Esophagus (tissue), 2 donors: Measurements from ENCODE around the gene VWA5B1. TPM values are rescaled to one million over a fixed set of nuclear protein-coding genes. Genes with fewer than 3 reads are reported as not detected.

Experiments
- H3K27ac ChIP-seq, 2 donors: one replicate each; pipeline ENCODE4 v1.5.1; 2013; ENCODE audit warnings: low read depth in 2 of 2, mild to moderate bottlenecking in 2 of 2, inconsistent platforms in 1 of 2, low read length in 1 of 2, moderate library complexity in 1 of 2
- H3K27me3 ChIP-seq, 2 donors: one replicate each; pipeline ENCODE4 v1.6.1; 2013; ENCODE audit warnings: low read length in 2 of 2, control low read depth in 1 of 2, mild to moderate bottlenecking in 1 of 2; ENCODE audit not compliant: insufficient read depth in 2 of 2, control insufficient read depth in 1 of 2
- H3K36me3 ChIP-seq, 2 donors: one replicate each; pipeline ENCODE4 v1.6.1; 2013; ENCODE audit warnings: low read length in 1 of 2; ENCODE audit not compliant: control insufficient read depth in 2 of 2, insufficient read depth in 2 of 2
- H3K4me1 ChIP-seq, 2 donors: one replicate each; pipeline ENCODE4 v1.6.1; 2013; ENCODE audit warnings: low read length in 1 of 2; ENCODE audit not compliant: control insufficient read depth in 2 of 2, insufficient read depth in 2 of 2
- H3K4me3 ChIP-seq, 2 donors: one replicate each; pipeline ENCODE4 v1.5.1; 2013; ENCODE audit warnings: low read length in 2 of 2, mild to moderate bottlenecking in 2 of 2, low read depth in 1 of 2, moderate library complexity in 1 of 2
- H3K9me3 ChIP-seq, 2 donors: one replicate each; pipeline ENCODE4 v1.6.1; 2013; ENCODE audit warnings: mild to moderate bottlenecking in 2 of 2, low read depth in 1 of 2, low read length in 1 of 2, moderate library complexity in 1 of 2; ENCODE audit not compliant: control insufficient read depth in 2 of 2, insufficient read depth in 1 of 2
- WGBS, 2 donors: extraction: QIAGEN DNeasy Blood & Tissue Kit; methylation state at CpG; one replicate each; pipeline ENCODE4 v1.1.7; 2013; 5-methylcytosine and 5-hydroxymethylcytosine counted together
- polyA plus RNA-seq, 2 donors: library from polyadenylated mRNA; stranded (reverse); fragments of 200-250 nt; gene quantifications; one replicate each; pipeline ENCODE4 v1.2.3, GENCODE V29; 2013
- donor health status: healthy with polysubstance abuse.
- donor health status: Bipolar disorder and iron deficiency.

VWA5B1 gene
- polyA plus RNA-seq, 2 donors, result not detected

GRCh38 chr1:20367626-20368025, 77.0 kb downstream of the VWA5B1 start:
- H3K4me3 ChIP-seq, result no peak overlapping the region
- peaks cover 0 to 14% of the 10 kb centered on the region in 2 donors for H3K27me3 ChIP-seq
- peaks cover 5% of the 10 kb centered on the region in 2 donors for H3K4me1 ChIP-seq
- WGBS, 2 donors, result 47 to 55% methylated on average over 10 of the region's 10 CpGs
- H3K36me3 ChIP-seq, result no peaks in the 10 kb centered on the region
- no peaks in the 10 kb centered on the region for H3K9me3 ChIP-seq
- H3K27ac ChIP-seq, result no peak overlapping the region

- H3K27me3 ChIP-seq, result peaks cover 0 to 9% of the 10 kb centered on the region in 2 donors
- H3K27ac ChIP-seq, result no peak overlapping the region
- H3K4me1 ChIP-seq, result peaks cover 5% of the 10 kb centered on the region in 2 donors
- 81 to 83% methylated on average over 7 of the region's 7 CpGs for WGBS, 2 donors
- H3K9me3 ChIP-seq, result no peaks in the 10 kb centered on the region
- H3K36me3 ChIP-seq, result no peaks in the 10 kb centered on the region
- H3K4me3 ChIP-seq, result no peak overlapping the region
Observed at GRCh38 chr1:20368866-20369470, 78.3 kb downstream of the VWA5B1 start.

- Histone ChIP-seq H3K4me1 (peaks cover 4 to 7% of the 10 kb centered on the region in 2 donors), H3K27ac (no peak overlapping the region), H3K4me3 (no peak overlapping the region), H3K27me3 (peaks cover 0 to 9% of the 10 kb centered on the region in 2 donors), H3K36me3 (no peaks in the 10 kb centered on the region), H3K9me3 (no peaks in the 10 kb centered on the region)
- 56 to 61% methylated on average over 8 of the region's 8 CpGs for whole genome bisulfite sequencing, 2 donors
Observed at GRCh38 chr1:20370698-20371097, 80.0 kb downstream of the VWA5B1 start.

GRCh38 chr1:20371411-20371810, 80.7 kb downstream of the VWA5B1 start:
- H3K27me3 ChIP-seq, result peaks cover 0 to 5% of the 10 kb centered on the region in 2 donors
- no peak overlapping the region for H3K27ac ChIP-seq
- no peaks in the 10 kb centered on the region for H3K9me3 ChIP-seq
- H3K4me1 ChIP-seq, result peaks cover 0 to 3% of the 10 kb centered on the region in 2 donors
- H3K36me3 ChIP-seq, result no peaks in the 10 kb centered on the region
- WGBS, 2 donors, result 25 to 39% methylated on average over 6 of the region's 6 CpGs
- H3K4me3 ChIP-seq, result no peak overlapping the region

DNA sequence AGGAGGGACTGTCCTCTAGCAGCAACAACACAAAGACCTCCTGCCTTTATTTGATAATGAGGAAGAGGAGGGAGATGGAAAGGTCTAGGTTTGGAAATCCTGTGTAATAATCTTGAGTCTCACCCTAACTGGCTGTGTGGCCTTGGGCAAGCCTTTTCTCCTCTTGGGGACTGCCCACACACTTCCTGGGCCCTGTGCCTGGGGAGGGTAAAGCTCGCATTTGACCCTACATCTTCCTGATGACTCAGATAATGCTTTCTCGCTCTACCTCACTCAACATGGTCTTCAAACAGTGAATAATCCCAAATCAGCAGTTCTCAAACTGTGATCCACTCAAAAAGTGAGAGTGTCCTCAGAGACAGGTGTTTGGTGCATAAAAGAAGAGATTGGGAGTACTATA, 81.2 kb downstream of the VWA5B1 start:
- H3K27me3 ChIP-seq, result no peaks in the 10 kb centered on the region
- WGBS, 2 donors, result 25 to 48% methylated on average over 2 of the region's 2 CpGs
- no peaks in the 10 kb centered on the region for H3K36me3 ChIP-seq

DNA sequence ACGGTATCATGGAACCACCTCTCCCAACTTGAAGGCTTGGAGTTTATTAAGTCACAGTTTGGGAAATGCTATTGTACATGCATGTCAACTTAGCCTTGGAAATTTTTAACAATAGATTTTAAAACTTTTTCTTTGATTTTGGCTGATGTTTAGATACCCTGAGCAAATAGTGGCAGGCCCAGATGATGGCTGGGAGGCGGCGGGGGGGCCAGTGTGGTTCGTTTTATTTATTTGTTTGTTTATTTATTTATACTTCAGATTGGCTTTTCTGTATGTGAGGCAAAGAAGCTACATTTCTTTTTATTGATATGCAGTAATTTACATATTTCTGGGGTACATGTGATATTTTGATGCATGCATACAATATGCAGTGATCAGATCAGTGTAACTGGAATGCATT, 82.0 kb downstream of the VWA5B1 start:
- WGBS, 2 donors, result 43 to 73% methylated on average over 4 of the region's 4 CpGs
- Histone ChIP-seq H3K4me1 (peaks cover 0 to 3% of the 10 kb centered on the region in 2 donors), H3K36me3 (no peaks in the 10 kb centered on the region), H3K27me3 (no peaks in the 10 kb centered on the region), H3K4me3 (no peak overlapping the region), H3K9me3 (no peaks in the 10 kb centered on the region), H3K27ac (no peak overlapping the region)

More for the DNA sequence above, 81.2 kb downstream of the VWA5B1 start:
- Histone ChIP-seq H3K27ac (no peak overlapping the region), H3K4me1 (peaks cover 0 to 3% of the 10 kb centered on the region in 2 donors), H3K9me3 (no peaks in the 10 kb centered on the region), H3K4me3 (no peak overlapping the region)

- Histone ChIP-seq H3K27me3 (no peaks in the 10 kb centered on the region), H3K27ac (no peak overlapping the region)
Observed at GRCh38 chr1:20373286-20373685, 82.6 kb downstream of the VWA5B1 start.

GRCh38 chr1:20373764-20374163, 83.1 kb downstream of the VWA5B1 start:
- Histone ChIP-seq H3K27me3 (no peaks in the 10 kb centered on the region), H3K4me1 (peaks cover 0 to 3% of the 10 kb centered on the region in 2 donors), H3K9me3 (no peaks in the 10 kb centered on the region), H3K27ac (no peak overlapping the region), H3K4me3 (no peak overlapping the region), H3K36me3 (no peaks in the 10 kb centered on the region)
- WGBS, 2 donors, result 73 to 78% methylated on average over 2 of the region's 2 CpGs

More at GRCh38 chr1:20373286-20373685, 82.6 kb downstream of the VWA5B1 start:
- H3K4me1 ChIP-seq, result peaks cover 0 to 3% of the 10 kb centered on the region in 2 donors
- no peaks in the 10 kb centered on the region for H3K36me3 ChIP-seq
- no peak overlapping the region for H3K4me3 ChIP-seq
- no peaks in the 10 kb centered on the region for H3K9me3 ChIP-seq
- WGBS, 2 donors, result 38 to 55% methylated on average over 7 to 8 of the region's 8 CpGs

- peaks cover 3% of the 10 kb centered on the region in 2 donors for H3K4me1 ChIP-seq
- WGBS, 2 donors, result 41 to 46% methylated on average over 8 of the region's 8 CpGs
- H3K27me3 ChIP-seq, result no peaks in the 10 kb centered on the region
- no peaks in the 10 kb centered on the region for H3K36me3 ChIP-seq
- no peak overlapping the region for H3K27ac ChIP-seq
- no peak overlapping the region for H3K4me3 ChIP-seq
- no peaks in the 10 kb centered on the region for H3K9me3 ChIP-seq
Observed at GRCh38 chr1:20375563-20375962, 84.9 kb downstream of the VWA5B1 start.

DNA sequence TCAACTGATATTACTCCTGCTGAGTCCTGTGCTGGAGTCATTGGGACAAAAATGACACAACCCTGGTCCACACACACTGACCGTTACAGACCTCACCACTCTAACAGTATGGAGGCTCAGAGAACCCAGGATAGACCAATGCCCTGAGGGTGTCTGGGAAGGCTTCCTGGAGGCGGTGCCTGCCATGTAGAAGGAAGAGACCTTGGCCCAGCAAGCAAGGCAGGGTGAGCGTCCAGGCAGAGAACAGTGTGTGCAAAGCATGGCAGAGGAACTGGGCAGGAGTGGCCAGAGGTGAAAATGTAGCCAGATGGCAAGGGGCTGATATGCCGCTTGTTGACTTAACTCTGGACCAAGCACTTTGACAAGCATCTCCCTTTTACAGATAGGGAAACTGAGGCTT, 85.5 kb downstream of the VWA5B1 start:
- WGBS, 2 donors, result 76 to 77% methylated on average over 4 of the region's 4 CpGs
- H3K4me3 ChIP-seq, result no peak overlapping the region
- H3K4me1 ChIP-seq, result peaks cover 5% of the 10 kb centered on the region in 2 donors
- no peaks in the 10 kb centered on the region for H3K36me3 ChIP-seq
- no peaks in the 10 kb centered on the region for H3K27me3 ChIP-seq
- no peaks in the 10 kb centered on the region for H3K9me3 ChIP-seq
- no peak overlapping the region for H3K27ac ChIP-seq
